ENCODE measurements around the gene TNN.

Gene TNN

GRCh38 chr1:175176246-175176645 is 108.6 kb downstream of the TNN start:
- DNase-seq (ENCODE audit: low read depth, low spot score) = no peak

GRCh38 chr1:175178056-175178455 is 110.4 kb downstream of the TNN start:
- peak; percentile 38 for DNase-seq (ENCODE audit: low read depth, low spot score)

GRCh38 chr1:175178456-175178855 is 110.8 kb downstream of the TNN start:
- DNase-seq (ENCODE audit: low read depth, low spot score) = no peak

GRCh38 chr1:175179837-175180590 is 112.4 kb downstream of the TNN start:
- DNase-seq (ENCODE audit: low read depth, low spot score) = no peak

- DNase-seq (ENCODE audit: low read depth, low spot score) = no peak
These were observed 114.6 kb downstream of the TNN start for GRCh38 chr1:175182201-175182746.

GRCh38 chr1:175183586-175183985 is 116.0 kb downstream of the TNN start:
- no peak for DNase-seq (ENCODE audit: low read depth, low spot score)

GRCh38 chr1:175185903-175186302 is 118.3 kb downstream of the TNN start:
- DNase-seq (ENCODE audit: low read depth, low spot score) = no peak

GRCh38 chr1:175186433-175187160 is 119.0 kb downstream of the TNN start:
- DNase-seq (ENCODE audit: low read depth, low spot score) = no peak

GRCh38 chr1:175188936-175189335 is 121.3 kb downstream of the TNN start:
- no peak for DNase-seq (ENCODE audit: low read depth, low spot score)

GRCh38 chr1:175191659-175192058 is 124.0 kb downstream of the TNN start:
- DNase-seq (ENCODE audit: low read depth, low spot score) = no peak

- DNase-seq (ENCODE audit: low read depth, low spot score) = peak; percentile 46
These were observed 124.5 kb downstream of the TNN start for GRCh38 chr1:175192111-175192629.

GRCh38 chr1:175192630-175193526 is 125.2 kb downstream of the TNN start, which contains the start of gene KIAA0040:
TSS of gene KIAA0040 (minus strand) at chr1:175192776. CDS start at chr1:175161013, 31,763 bp downstream.
- peak; percentile 53 for DNase-seq (ENCODE audit: low read depth, low spot score)

GRCh38 chr1:175193527-175193910 is 125.9 kb downstream of the TNN start:
- no peak for DNase-seq (ENCODE audit: low read depth, low spot score)

- DNase-seq (ENCODE audit: low read depth, low spot score) = no peak
These were observed 127.6 kb downstream of the TNN start for GRCh38 chr1:175195281-175195680.

- no peak for DNase-seq (ENCODE audit: low read depth, low spot score)
These were observed 128.2 kb downstream of the TNN start for GRCh38 chr1:175195798-175196197.

GRCh38 chr1:175197531-175197930 is 129.9 kb downstream of the TNN start:
- DNase-seq (ENCODE audit: low read depth, low spot score) = no peak
